ENCODE measurements around the gene SELENOT. TPM values are rescaled to one million over a fixed set of nuclear protein-coding genes. Genes with fewer than 3 reads are reported as not detected.

Gene SELENOT
- total and polyA plus RNA-seq, 2 of the 8 experiments (the other 6 are each of a cell fraction or from before 2014, with no cell fraction given), result 79.0 to 290 TPM

DNA sequence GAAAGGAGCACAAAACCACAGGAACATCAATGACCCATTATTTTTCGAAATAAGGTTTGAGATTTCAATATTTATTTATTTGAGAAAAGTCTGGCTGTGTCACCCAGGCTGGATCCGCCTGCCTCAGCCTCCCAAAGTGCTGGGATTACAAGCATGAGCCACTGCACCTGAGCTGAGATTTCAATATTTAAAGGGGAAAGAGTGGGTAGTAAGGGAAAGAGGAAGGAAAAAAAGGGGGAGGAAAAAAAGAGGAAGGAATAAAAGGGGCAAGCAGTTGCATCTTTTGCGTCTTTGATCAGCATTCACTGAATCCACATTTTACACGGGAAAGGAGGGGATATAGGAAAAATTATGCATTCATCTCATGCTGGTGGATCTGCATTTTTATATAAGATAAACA lies 53.2 kb downstream of the SELENOT start:
- Histone ChIP-seq H3K4ac (replicated peaks; ENCODE audit: insufficient read length, low read depth, low read length) (no peak overlapping the region), H3K9ac (replicated peaks in 1 of 4; ENCODE audit: extremely low read depth in 1 of 4, low read depth in 3 of 4, low read length in 3 of 4) (no peak overlapping the region), H3K79me2 (ENCODE audit: control insufficient read depth in 1 of 2, insufficient read depth in 2 of 2, low read length in 2 of 2) (no peaks in the 10 kb centered on the region), H3K18ac (ENCODE audit: extremely low read depth, low read length) (no peak overlapping the region), H2AK5ac (ENCODE audit: low read depth, low read length) (no peak overlapping the region), H2BK5ac (ENCODE audit: low read depth, low read length) (no peak overlapping the region), H3K56ac (replicated peaks; ENCODE audit: insufficient read length, low read depth, low read length) (no peak overlapping the region), H3K79me1 (ENCODE audit: low read depth, low read length) (no peaks in the 10 kb centered on the region), H3K23ac (ENCODE audit: insufficient read length) (no peak overlapping the region), H3K14ac (ENCODE audit: insufficient read length) (no peak overlapping the region), H3K27me3 (replicated peaks in 1 of 4; ENCODE audit: control insufficient read depth in 3 of 4, extremely low read depth in 1 of 4, insufficient read depth in 3 of 4, low read length in 3 of 4) (no peaks in the 10 kb centered on the region), H4K91ac (replicated peaks; ENCODE audit: insufficient read length, low read length) (no peak overlapping the region), H3K27ac (ENCODE audit: low read depth, low read length) (no peak overlapping the region), H2BK120ac (replicated peaks; ENCODE audit: low read depth, low read length) (no peak overlapping the region), H3K9me3 (ENCODE audit: insufficient read depth in 2 of 2, low read depth in 1 of 2, low read length in 1 of 2) (no peaks in the 10 kb centered on the region), H3K4me3 (ENCODE audit: extremely low read depth in 1 of 4, insufficient read depth in 2 of 4, low read depth in 3 of 4, low read length in 4 of 4) (no peak overlapping the region), H4K20me1 (replicated peaks in 1 of 2; ENCODE audit: control insufficient read depth in 1 of 2, insufficient read depth in 2 of 2, low read length in 2 of 2) (no peaks in the 10 kb centered on the region), H2BK20ac (ENCODE audit: low read length) (no peak overlapping the region), H3K4me2 (ENCODE audit: insufficient read depth in 1 of 2, low read depth in 2 of 2, low read length in 2 of 2) (no peak overlapping the region), H4K5ac (ENCODE audit: insufficient read length, low read depth, low read length) (no peak overlapping the region), H3K23me2 (ENCODE audit: low read depth, low read length) (no peaks in the 10 kb centered on the region), H2BK12ac (ENCODE audit: low read depth, low read length) (no peak overlapping the region), H3K36me3 (ENCODE audit: control insufficient read depth in 2 of 4, insufficient read depth in 4 of 4, low read length in 3 of 4) (no peaks in the 10 kb centered on the region), H2BK15ac (ENCODE audit: low read length) (no peak overlapping the region), H2AFZ (ENCODE audit: low read length) (no peak overlapping the region), H4K8ac (ENCODE audit: extremely low read depth, insufficient read depth, low read length) (no peak overlapping the region), H3K4me1 (replicated peaks in 1 of 4; ENCODE audit: control insufficient read depth in 3 of 4, insufficient read depth in 4 of 4, low read length in 3 of 4) (peaks cover 0 to 4% (median 0%) of the 10 kb centered on the region in 4 experiments; a peak in 1 of 7 replicates)
- ChIA-PET POLR2A (ENCODE audit: partially characterized antibody) (no interaction called here), CTCF (ENCODE audit: partially characterized antibody) (interaction anchor here (1.4 kb wide), 1 partner anchor 21 kb away, joined by 3 read pairs; no protein-coding TSS in a partner anchor)
- DNase-seq (ENCODE audit: low read depth in 1 of 2, low spot score in 2 of 2) (no peak), FAIRE-seq (no peak)
- 71% methylated on average over 4 of the region's 4 CpGs; no CpG with 5 or more reads in 1 of the 2 experiments for WGBS, 2 experiments (ENCODE audit: extremely low coverage in 1 of 2, insufficient coverage in 1 of 2, insufficient read length in 1 of 2, insufficient replicate concordance in 2 of 2, low coverage in 1 of 2, low lambda C conversion rate in 2 of 2, missing lambda C conversion rate in 1 of 2)
- no peak for TF ChIP-seq BCL11A (IDR thresholded peaks at IDR 0.05; ENCODE audit: low read depth in 2 of 2, low read length in 2 of 2)
- no peak for TF ChIP-seq BRCA1 (IDR thresholded peaks at IDR 0.05; ENCODE audit: low read depth, low read length)
- TF ChIP-seq, protein P1, sequence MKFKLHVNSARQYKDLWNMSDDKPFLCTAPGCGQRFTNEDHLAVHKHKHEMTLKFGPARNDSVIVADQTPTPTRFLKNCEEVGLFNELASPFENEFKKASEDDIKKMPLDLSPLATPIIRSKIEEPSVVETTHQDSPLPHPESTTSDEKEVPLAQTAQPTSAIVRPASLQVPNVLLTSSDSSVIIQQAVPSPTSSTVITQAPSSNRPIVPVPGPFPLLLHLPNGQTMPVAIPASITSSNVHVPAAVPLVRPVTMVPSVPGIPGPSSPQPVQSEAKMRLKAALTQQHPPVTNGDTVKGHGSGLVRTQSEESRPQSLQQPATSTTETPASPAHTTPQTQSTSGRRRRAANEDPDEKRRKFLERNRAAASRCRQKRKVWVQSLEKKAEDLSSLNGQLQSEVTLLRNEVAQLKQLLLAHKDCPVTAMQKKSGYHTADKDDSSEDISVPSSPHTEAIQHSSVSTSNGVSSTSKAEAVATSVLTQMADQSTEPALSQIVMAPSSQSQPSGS (IDR thresholded peaks at IDR 0.05; ENCODE audit: low read length), result no peak
- no peak for TF ChIP-seq RXRA (IDR thresholded peaks at IDR 0.05; ENCODE audit: insufficient read depth, low read depth, low read length)
- TF ChIP-seq TBP (IDR thresholded peaks at IDR 0.05; ENCODE audit: low read depth, low read length), result no peak
- TF ChIP-seq SIN3A (conservative IDR thresholded peaks at IDR 0.05 in 1 of 2, IDR thresholded peaks at IDR 0.05 in 1 of 2; ENCODE audit: low read depth in 1 of 2, low read length in 2 of 2), result no peak
- TF ChIP-seq SP2 (IDR thresholded peaks at IDR 0.05; ENCODE audit: low read length), result no peak
- TF ChIP-seq EZH2 (IDR thresholded peaks at IDR 0.05; ENCODE audit: low read depth, low read length, severe bottlenecking), result no peak
- no peak for TF ChIP-seq JUND (IDR thresholded peaks at IDR 0.05; ENCODE audit: low read length)
- TF ChIP-seq GTF2F1 (IDR thresholded peaks at IDR 0.05; ENCODE audit: borderline replicate concordance, low read depth, low read length), result no peak
- TF ChIP-seq KDM5A (IDR thresholded peaks at IDR 0.05; ENCODE audit: low read length), result no peak
- TF ChIP-seq KDM1A (IDR thresholded peaks at IDR 0.05; ENCODE audit: borderline replicate concordance, low read length), result no peak
- no peak for TF ChIP-seq FOSL1 (IDR thresholded peaks at IDR 0.05; ENCODE audit: insufficient read depth, low read depth, low read length)
